Measurements from ENCODE around the gene CD247. TPM values are rescaled to one million over a fixed set of nuclear protein-coding genes. Genes with fewer than 3 reads are reported as not detected.

CD247 gene
- total and polyA plus RNA-seq, 2 experiments from 2014 or later, result not detected

- H3K9me2 ChIP-seq (replicated peaks; ENCODE audit: insufficient read depth), result no peaks in the 10 kb centered on the region
- H3K27ac ChIP-seq, result no peak overlapping the region
- H3K4me2 ChIP-seq, result no peak overlapping the region
- H3K27me3 ChIP-seq, result no peaks in the 10 kb centered on the region
- no peak for TF ChIP-seq EZH2phosphoT487 (IDR thresholded peaks at IDR 0.05; ENCODE audit: low read depth, severe bottlenecking, unreplicated experiment)
- no peak for TF ChIP-seq CTCF (IDR thresholded peaks at IDR 0.05; ENCODE audit: poor library complexity)
- no peak for TF ChIP-seq EZH2 (IDR thresholded peaks at IDR 0.05; ENCODE audit: borderline replicate concordance)
- no peaks in the 10 kb centered on the region for H3K4me1 ChIP-seq (ENCODE audit: insufficient read depth)
- H3K36me3 ChIP-seq (replicated peaks; ENCODE audit: insufficient read depth, low read depth), result no peaks in the 10 kb centered on the region
- WGBS (ENCODE audit: low lambda C conversion rate, missing lambda C conversion rate), result 81% methylated on average over 2 of the region's 2 CpGs
- no peaks in the 10 kb centered on the region for H3K79me2 ChIP-seq
- H3K4me3 ChIP-seq, result no peak overlapping the region
- H3K9me3 ChIP-seq (ENCODE audit: low read depth), result no peaks in the 10 kb centered on the region
- H4K20me1 ChIP-seq (ENCODE audit: insufficient read depth, poor library complexity, severe bottlenecking), result no peaks in the 10 kb centered on the region
- no peak for DNase-seq (ENCODE audit: low spot score)
- no peak overlapping the region for H2AFZ ChIP-seq
Measured at GRCh38 chr1:167400359-167400953, 117.9 kb downstream of the CD247 start.

- 99% methylated on average over 7 of the region's 7 CpGs for WGBS (ENCODE audit: low lambda C conversion rate, missing lambda C conversion rate)
- Histone ChIP-seq H3K27ac (no peak overlapping the region), H3K27me3 (no peaks in the 10 kb centered on the region), H3K4me3 (no peak overlapping the region), H3K4me1 (ENCODE audit: insufficient read depth) (no peaks in the 10 kb centered on the region), H2AFZ (no peak overlapping the region), H3K4me2 (no peak overlapping the region), H4K20me1 (ENCODE audit: insufficient read depth, poor library complexity, severe bottlenecking) (no peaks in the 10 kb centered on the region), H3K36me3 (replicated peaks; ENCODE audit: insufficient read depth, low read depth) (no peaks in the 10 kb centered on the region), H3K9me3 (ENCODE audit: low read depth) (no peaks in the 10 kb centered on the region), H3K79me2 (no peaks in the 10 kb centered on the region), H3K9me2 (replicated peaks; ENCODE audit: insufficient read depth) (no peaks in the 10 kb centered on the region)
- TF ChIP-seq EZH2 (IDR thresholded peaks at IDR 0.05; ENCODE audit: borderline replicate concordance) (no peak), CTCF (IDR thresholded peaks at IDR 0.05; ENCODE audit: poor library complexity) (no peak), EZH2phosphoT487 (IDR thresholded peaks at IDR 0.05; ENCODE audit: low read depth, severe bottlenecking, unreplicated experiment) (no peak)
- no peak for DNase-seq (ENCODE audit: low spot score)
Measured at GRCh38 chr1:167392200-167392696, 126.1 kb downstream of the CD247 start.

- WGBS (ENCODE audit: low lambda C conversion rate, missing lambda C conversion rate), result 100% methylated on average over 1 of the region's 1 CpG
- Histone ChIP-seq H3K27me3 (no peaks in the 10 kb centered on the region), H3K27ac (no peak overlapping the region), H3K4me2 (no peak overlapping the region), H2AFZ (no peak overlapping the region), H3K9me3 (ENCODE audit: low read depth) (no peaks in the 10 kb centered on the region), H3K4me3 (no peak overlapping the region), H3K4me1 (ENCODE audit: insufficient read depth) (no peaks in the 10 kb centered on the region), H4K20me1 (ENCODE audit: insufficient read depth, poor library complexity, severe bottlenecking) (no peaks in the 10 kb centered on the region), H3K79me2 (no peaks in the 10 kb centered on the region), H3K36me3 (replicated peaks; ENCODE audit: insufficient read depth, low read depth) (no peaks in the 10 kb centered on the region), H3K9me2 (replicated peaks; ENCODE audit: insufficient read depth) (no peaks in the 10 kb centered on the region)
- no peak for DNase-seq (ENCODE audit: low spot score)
- TF ChIP-seq CTCF (IDR thresholded peaks at IDR 0.05; ENCODE audit: poor library complexity) (no peak), EZH2phosphoT487 (IDR thresholded peaks at IDR 0.05; ENCODE audit: low read depth, severe bottlenecking, unreplicated experiment) (no peak), EZH2 (IDR thresholded peaks at IDR 0.05; ENCODE audit: borderline replicate concordance) (no peak)
Measured at GRCh38 chr1:167388976-167389375, 129.4 kb downstream of the CD247 start.
